A549 (cell line): Measurements from ENCODE around the gene SAP30L. TPM values are rescaled to one million over a fixed set of nuclear protein-coding genes. Genes with fewer than 3 reads are reported as not detected.
A peak's percentile ranks its signal among the peaks of the same experiment; 100 is the strongest.

Experiments used
- ATAC-seq, 2 experiments: fragments of 200-7000 bp in 1 of 2; fragments of >200 bp in 1 of 2; cut with Nextera tagmentation in 1 of 2; cut with Tn5 transposase in 1 of 2; 3 replicates each; pipeline versions ENCODE4 v1.8.0 to v1.9.1; 2018 to 2020; ENCODE audit warnings: mild to moderate bottlenecking in 1 of 2, moderate library complexity in 1 of 2
- CTCF ChIA-PET: fragments of 300-600 bp; sonication (Branson Sonifier 250); formaldehyde crosslinking; extraction: SDS; loops from one replicate; lab custom pipeline; 2021; ENCODE audit warnings: antibody characterized with exemption, inconsistent platforms; lab: Yijun Ruan, JAX
- POLR2A ChIA-PET: fragments of 350-600 bp; formaldehyde crosslinking; extraction: SDS; loops from one replicate; lab custom pipeline; 2021; ENCODE audit warnings: antibody characterized with exemption, inconsistent platforms; lab: Yijun Ruan, JAX
- DNase-seq, 2 experiments: peaks; one replicate each; pipeline versions ENCODE4 v3.0.0 to v3.0.0-alpha.2; 2011 to 2016; ENCODE audit warnings: low read depth in 1 of 2, low spot score in 1 of 2
- FAIRE-seq: peaks from 2 replicates; lab custom pipeline; 2011; peaks lifted over from hg19 to GRCh38; lab: Jason Lieb, UNC
- H3K27ac ChIP-seq, 2 experiments: fragments of >200 bp; sonication (Bioruptor Twin); formaldehyde crosslinking; 3 replicates each; pipeline ENCODE4 v1.5.1; 2016 to 2017
- H3K4me1 ChIP-seq: fragments of >200 bp; sonication (Bioruptor Twin); formaldehyde crosslinking; 3 replicates; pipeline ENCODE4 v1.6.1; 2016
- H3K4me2 ChIP-seq: fragments of >200 bp; sonication (Bioruptor Twin); formaldehyde crosslinking; 3 replicates; pipeline ENCODE4 v1.6.1; 2016
- H3K4me3 ChIP-seq: fragments of >200 bp; sonication (Bioruptor Twin); formaldehyde crosslinking; 3 replicates; pipeline ENCODE4 v1.5.1; 2016
- H3K9me3 ChIP-seq: fragments of >200 bp; sonication (Bioruptor Twin); formaldehyde crosslinking; 3 replicates; pipeline ENCODE4 v1.6.1; 2016
- ELK1 ChIP-seq: fragments of 150-350 bp; IDR thresholded peaks from 2 replicates; pipeline ENCODE4 v1.6.1; 2014; ENCODE audit warnings: low read depth, mild to moderate bottlenecking, low read length
- FOSL2 ChIP-seq, 2 experiments: fragments of 450-650 bp in 1 of 2; fragments of >200 bp in 1 of 2; sonication (Bioruptor Twin) in 1 of 2; formaldehyde crosslinking; IDR thresholded peaks; 2 replicates each; pipeline versions ENCODE4 v1.5.0 to v1.6.1; 2016 to 2020; ENCODE audit warnings: mild to moderate bottlenecking in 1 of 2, moderate library complexity in 1 of 2
- GATA3 ChIP-seq: IDR thresholded peaks from 2 replicates; pipeline ENCODE4 v1.6.1; 2012; ENCODE audit warnings: borderline replicate concordance
- HEYL ChIP-seq: fragments of 250-450 bp; sonication (Bioruptor Pico); IDR thresholded peaks from 2 replicates; pipeline ENCODE4 v1.8.0; 2021; ENCODE audit warnings: mild to moderate bottlenecking, moderate library complexity
- HOXA7 ChIP-seq: fragments of 250-450 bp; sonication (Bioruptor Pico); IDR thresholded peaks from 2 replicates; pipeline ENCODE4 v1.5.0; 2020; ENCODE audit warnings: mild to moderate bottlenecking, moderate library complexity
- HOXB13 ChIP-seq: fragments of 250-450 bp; sonication (Bioruptor Pico); IDR thresholded peaks from 2 replicates; pipeline ENCODE4 v1.5.0; 2020; ENCODE audit warnings: low read depth, mild to moderate bottlenecking, moderate library complexity
- JUNB ChIP-seq: fragments of >200 bp; sonication (Bioruptor Twin); formaldehyde crosslinking; IDR thresholded peaks from 2 replicates; pipeline ENCODE4 v1.6.1; 2016
- MAX ChIP-seq: IDR thresholded peaks from 2 replicates; pipeline ENCODE4 v1.6.1; 2012
- NFE2L2 ChIP-seq: fragments of 150-350 bp; conservative IDR thresholded peaks from 2 replicates; pipeline ENCODE4 v1.6.1; 2014; ENCODE audit warnings: low read length
- NR3C1 ChIP-seq: fragments of >200 bp; sonication (Bioruptor Twin); formaldehyde crosslinking; IDR thresholded peaks from 3 replicates; pipeline ENCODE4 v1.6.1; 2017
- POLR2AphosphoS2 ChIP-seq: conservative IDR thresholded peaks from 2 replicates; pipeline ENCODE4 v1.6.1; 2012; ENCODE audit warnings: low read length, improper control_type of control experiment, inconsistent platforms
- RAD21 ChIP-seq, 2 experiments: fragments of >200 bp in 1 of 2; sonication (Bioruptor Twin) in 1 of 2; formaldehyde crosslinking in 1 of 2; IDR thresholded peaks in 1 of 2; conservative IDR thresholded peaks in 1 of 2; 2 replicates in 1 of 2; 3 replicates in 1 of 2; pipeline ENCODE4 v1.6.1; 2012 to 2018; ENCODE audit warnings: inconsistent platforms in 1 of 2
- SREBF2 ChIP-seq: fragments of 450-650 bp; IDR thresholded peaks from 2 replicates; pipeline ENCODE4 v1.6.1; 2014; ENCODE audit warnings: mild to moderate bottlenecking, moderate library complexity
- TFCP2L1 ChIP-seq: fragments of 250-450 bp; sonication (Bioruptor Pico); IDR thresholded peaks from 2 replicates; pipeline ENCODE4 v1.5.0; 2021; ENCODE audit warnings: mild to moderate bottlenecking
- ZC3H11A ChIP-seq: fragments of 450-650 bp; IDR thresholded peaks from 2 replicates; pipeline ENCODE4 v1.6.1; 2014; ENCODE audit warnings: antibody characterized with exemption, mild to moderate bottlenecking
- WGBS: methylation state at CpG from one replicate; pipeline ENCODE4 v1.1.6; 2017; ENCODE audit errors: missing lambda C conversion rate; 5-methylcytosine and 5-hydroxymethylcytosine counted together
- polyA plus RNA-seq, 4 experiments: library from polyadenylated mRNA; depleted of rRNA in 3 of 4; stranded (reverse); fragments of >200 nt; fragmentation: RNase III in 1 of 4; extraction: RNeasy Plus Mini Kit Qiagen cat#74134 plus additional on column Dnase treatment in 1 of 4; gene quantifications; 2 replicates in 3 of 4; 3 replicates in 1 of 4; pipeline ENCODE4 v1.2.3, GENCODE V29; 2011 to 2017
- TF ChIP-seq, protein P1 (sequence below): fragments of 250-450 bp; sonication (Bioruptor Pico); IDR thresholded peaks from 2 replicates; pipeline ENCODE4 v1.5.0; 2020; ENCODE audit warnings: low read depth, mild to moderate bottlenecking, moderate library complexity

The SAP30L gene
- polyA plus RNA-seq, 2 of the 4 experiments (the other 2 are of a cell fraction) = 24.9 to 50.3 TPM

GRCh38 chr5:154476354-154477205 lies 30.8 kb downstream of the SAP30L start:
- no peaks in the 10 kb centered on the region for H3K9me3 ChIP-seq
- ChIA-PET CTCF (interaction anchor here (1.1 to 1.9 kb wide), 6 partner anchors 8 to 135 kb away, joined by 3 to 6 read pairs (median 4); no protein-coding TSS in a partner anchor), POLR2A (no interaction called here)
- no peak overlapping the region for H3K27ac ChIP-seq
- WGBS = 55% methylated on average over 38 of the region's 38 CpGs
- DNase-seq = no peak
- H3K4me1 ChIP-seq = peaks cover 11% of the 10 kb centered on the region
- peak overlapping the region; percentile 51 for H3K4me2 ChIP-seq
- ATAC-seq = no peak
- no peak for TF ChIP-seq HEYL (CRISPR knock-in tag)
- TF ChIP-seq ELK1 = no peak
- H3K4me3 ChIP-seq = 0 out of 3 replicates have a peak overlapping the region, but pooled peaks have one; percentile 18
- no peak for FAIRE-seq

- 22% methylated on average over 58 of the region's 68 CpGs for WGBS
- TF ChIP-seq TFCP2L1 (no peak), ELK1 (no peak), GATA3 (0 out of 2 replicates have a peak, but pooled peaks have one; percentile 13), MAX (peak; percentile 36; the same call in 1 of the 2 replicates), POLR2AphosphoS2 (no peak), NR3C1 (no peak)
- TF ChIP-seq, all 56 proteins: peak for 2
- Histone ChIP-seq H3K4me2 (peak overlapping the region; percentile 88), H3K9me3 (no peaks in the 10 kb centered on the region), H3K4me3 (peak overlapping the region; percentile 48), H3K4me1 (peaks cover 11% of the 10 kb centered on the region), H3K27ac (peak overlapping the region in 1 of 2 experiments; percentile 34; a peak in 1 of 6 replicates)
- FAIRE-seq (no peak), ATAC-seq (peak; percentile 49 to 72), DNase-seq (peak in 1 of 2 experiments; percentile 25)
- ChIA-PET POLR2A (interaction anchor here (0.7 kb wide), 1 partner anchor 98 kb away, joined by 5 read pairs; no protein-coding TSS in a partner anchor), CTCF (interaction anchor here (1.1 to 1.9 kb wide), 4 partner anchors 11 to 134 kb away, joined by 3 to 6 read pairs (median 4); no protein-coding TSS in a partner anchor)
These were observed 31.8 kb downstream of the SAP30L start for GRCh38 chr5:154477382-154478223.

GRCh38 chr5:154478224-154478565 lies 32.4 kb downstream of the SAP30L start, which contains the start of gene HAND1:
Gene HAND1 (minus strand): TSS chr5:154478227. CDS start chr5:154478008, 219 bp downstream.
- ChIA-PET POLR2A (interaction anchor here (0.7 kb wide), 1 partner anchor 97 kb away, joined by 5 read pairs; no protein-coding TSS in a partner anchor), CTCF (interaction anchor here (0.7 to 1.9 kb wide), 3 partner anchors 11 to 133 kb away, joined by 3 to 6 read pairs (median 4); no protein-coding TSS in a partner anchor)
- H3K9me3 ChIP-seq = no peaks in the 10 kb centered on the region
- H3K4me2 ChIP-seq = peak within 1 kb of the TSS; percentile 88
- peaks cover 11% of the 10 kb centered on the region for H3K4me1 ChIP-seq
- WGBS = 6% methylated on average over 9 of the region's 20 CpGs
- H3K27ac ChIP-seq = peak within 1 kb of the TSS in 1 of 2 experiments; percentile 34; a peak in 1 of 6 replicates
- DNase-seq = peak; percentile 61 to 95
- TF ChIP-seq NFE2L2 = no peak
- TF ChIP-seq FOSL2 (IDR thresholded peaks at IDR 0.05) = no peak
- no peak for TF ChIP-seq FOSL2 (CRISPR knock-in tag; IDR thresholded peaks at IDR 0.05)
- TF ChIP-seq SREBF2 = no peak
- TF ChIP-seq ZC3H11A = no peak
- no peak for TF ChIP-seq HOXB13 (CRISPR knock-in tag)
- TF ChIP-seq, protein P1, sequence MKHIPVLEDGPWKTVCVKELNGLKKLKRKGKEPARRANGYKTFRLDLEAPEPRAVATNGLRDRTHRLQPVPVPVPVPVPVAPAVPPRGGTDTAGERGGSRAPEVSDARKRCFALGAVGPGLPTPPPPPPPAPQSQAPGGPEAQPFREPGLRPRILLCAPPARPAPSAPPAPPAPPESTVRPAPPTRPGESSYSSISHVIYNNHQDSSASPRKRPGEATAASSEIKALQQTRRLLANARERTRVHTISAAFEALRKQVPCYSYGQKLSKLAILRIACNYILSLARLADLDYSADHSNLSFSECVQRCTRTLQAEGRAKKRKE (CRISPR knock-in tag) = no peak
- no peak for TF ChIP-seq NR3C1
- no peak for TF ChIP-seq HOXA7 (CRISPR knock-in tag)
- TF ChIP-seq RAD21 (conservative IDR thresholded peaks at IDR 0.05 in 1 of 2, IDR thresholded peaks at IDR 0.05 in 1 of 2) = no peak
- TF ChIP-seq JUNB = no peak
- peak within 1 kb of the TSS; percentile 48 for H3K4me3 ChIP-seq
- ATAC-seq = peak; percentile 87 to 91
- no peak for FAIRE-seq
